Liver (tissue), 9 donors: Measurements from ENCODE around the gene SFXN3. TPM values are rescaled to one million over a fixed set of nuclear protein-coding genes. Genes with fewer than 3 reads are reported as not detected.
A peak's percentile ranks its signal among the peaks of the same experiment; 100 is the strongest.

Source experiments
- DNase-seq: peaks from one replicate; pipeline ENCODE4 v3.0.0-alpha.2; 2017; ENCODE audit warnings: low spot score
- H3K27ac ChIP-seq, 2 donors: one replicate each; pipeline ENCODE4 v1.7.0; 2013; ENCODE audit warnings: inconsistent platforms in 2 of 2, low read length in 2 of 2, control low read depth in 1 of 2, low read depth in 1 of 2, mild to moderate bottlenecking in 1 of 2
- H3K27me3 ChIP-seq, 4 donors: one replicate each; pipeline versions ENCODE4 v1.6.1 to v1.7.0; 2013; ENCODE audit warnings: low read length in 3 of 4, inconsistent platforms in 1 of 4, mild to moderate bottlenecking in 1 of 4, moderate library complexity in 1 of 4; ENCODE audit not compliant: control insufficient read depth in 4 of 4, insufficient read depth in 4 of 4
- H3K36me3 ChIP-seq, 4 donors: one replicate each; pipeline versions ENCODE4 v1.6.1 to v1.7.0; 2013; ENCODE audit warnings: low read length in 3 of 4, mild to moderate bottlenecking in 3 of 4, low read depth in 1 of 4, moderate library complexity in 1 of 4; ENCODE audit not compliant: control insufficient read depth in 4 of 4, insufficient read depth in 3 of 4
- H3K4me1 ChIP-seq, 4 donors: one replicate each; pipeline versions ENCODE4 v1.6.1 to v1.7.0; 2013; ENCODE audit warnings: low read length in 3 of 4, mild to moderate bottlenecking in 3 of 4, moderate library complexity in 1 of 4; ENCODE audit not compliant: control insufficient read depth in 4 of 4, insufficient read depth in 4 of 4
- H3K4me3 ChIP-seq, 3 donors: one replicate each; pipeline versions ENCODE4 v1.6.1 to v1.7.0; 2013; ENCODE audit warnings: low read length in 3 of 3, control low read depth in 1 of 3, low read depth in 1 of 3, mild to moderate bottlenecking in 1 of 3
- H3K9ac ChIP-seq, 2 donors: one replicate each; pipeline ENCODE4 v1.7.0; 2013; ENCODE audit warnings: low read length in 2 of 2, mild to moderate bottlenecking in 2 of 2, moderate library complexity in 2 of 2, control low read depth in 1 of 2, low read depth in 1 of 2
- H3K9me3 ChIP-seq, 4 donors: one replicate each; pipeline versions ENCODE4 v1.6.1 to v1.7.0; 2013; ENCODE audit warnings: low read length in 3 of 4; ENCODE audit not compliant: control insufficient read depth in 4 of 4
- EGR1 ChIP-seq, 2 donors: IDR thresholded peaks; 2 replicates each; pipeline ENCODE4 v1.6.1; 2016 to 2018; ENCODE audit warnings: antibody characterized with exemption in 2 of 2, low read depth in 2 of 2
- FOXA1 ChIP-seq: IDR thresholded peaks from 2 replicates; pipeline ENCODE4 v1.6.1; 2016; ENCODE audit warnings: antibody characterized with exemption
- FOXA2 ChIP-seq: IDR thresholded peaks from 2 replicates; pipeline ENCODE4 v1.6.1; 2016; ENCODE audit warnings: antibody characterized with exemption
- GABPA ChIP-seq, 2 donors: IDR thresholded peaks in 1 of 2; conservative IDR thresholded peaks in 1 of 2; 2 replicates each; pipeline ENCODE4 v1.6.1; 2016; ENCODE audit warnings: antibody characterized with exemption in 2 of 2, mild to moderate bottlenecking in 1 of 2, moderate library complexity in 1 of 2
- HNF4A ChIP-seq, 2 donors: conservative IDR thresholded peaks; 2 replicates each; pipeline ENCODE4 v1.6.1; 2016; ENCODE audit warnings: antibody characterized with exemption in 2 of 2, mild to moderate bottlenecking in 2 of 2
- HNF4G ChIP-seq: IDR thresholded peaks from 2 replicates; pipeline ENCODE4 v1.6.1; 2016; ENCODE audit warnings: antibody characterized with exemption
- JUND ChIP-seq, 2 donors: IDR thresholded peaks; 2 replicates each; pipeline ENCODE4 v1.6.1; 2016; ENCODE audit warnings: antibody characterized with exemption in 2 of 2
- RAD21 ChIP-seq, 2 donors: IDR thresholded peaks; 2 replicates each; pipeline ENCODE4 v1.6.1; 2016; ENCODE audit warnings: antibody characterized with exemption in 2 of 2, mild to moderate bottlenecking in 2 of 2
- SP1 ChIP-seq: IDR thresholded peaks from 2 replicates; pipeline ENCODE4 v1.6.1; 2018; ENCODE audit warnings: antibody characterized with exemption, mild to moderate bottlenecking
- TAF1 ChIP-seq: conservative IDR thresholded peaks from 2 replicates; pipeline ENCODE4 v1.6.1; 2016; ENCODE audit warnings: antibody characterized with exemption, mild to moderate bottlenecking
- WGBS: extraction: QIAGEN DNeasy Blood & Tissue Kit; methylation state at CpG from one replicate; pipeline ENCODE4 v1.1.7; 2013; 5-methylcytosine and 5-hydroxymethylcytosine counted together
- polyA plus RNA-seq, 2 donors: library from polyadenylated mRNA; stranded (reverse) in 1 of 2; unstranded in 1 of 2; fragments of 200-250 nt in 1 of 2; fragments of >200 nt in 1 of 2; fragmentation: Nextera tagmentation in 1 of 2; extraction: Ambion mirVana in 1 of 2; gene quantifications; one replicate each; pipeline versions ENCODE4 v1.2.1 to v1.2.3, GENCODE V29; 2013 to 2015
- total RNA-seq, 2 donors: library from RNA; depleted of rRNA; stranded (reverse); fragments of >200 nt; gene quantifications; one replicate each; pipeline ENCODE4 v1.2.3, GENCODE V29; 2014
- TF ChIP-seq, protein P1 (sequence below): fragments of 150-350 bp; IDR thresholded peaks from 2 replicates; pipeline ENCODE4 v1.5.1; 2017; ENCODE audit warnings: improper control_type of control experiment, low read depth, low read length; ENCODE audit not compliant: missing input control
- TF ChIP-seq, protein P2 (sequence below): IDR thresholded peaks from 2 replicates; pipeline ENCODE4 v1.6.1; 2016; ENCODE audit warnings: antibody characterized with exemption
- TF ChIP-seq, protein P3 (sequence below): IDR thresholded peaks from 2 replicates; pipeline ENCODE4 v1.6.1; 2016; ENCODE audit warnings: antibody characterized with exemption
- TF ChIP-seq, protein P4 (sequence below): IDR thresholded peaks from 2 replicates; pipeline ENCODE4 v1.6.1; 2016; ENCODE audit warnings: antibody characterized with exemption
- donor health status: healthy.
- donor health status: healthy.
- donor health status: healthy.
- donor health status: healthy.
- donor health status: healthy.

The SFXN3 gene
- total and polyA plus RNA-seq, 4 donors: 1.7 to 11.1 (median 6.3) TPM

DNA sequence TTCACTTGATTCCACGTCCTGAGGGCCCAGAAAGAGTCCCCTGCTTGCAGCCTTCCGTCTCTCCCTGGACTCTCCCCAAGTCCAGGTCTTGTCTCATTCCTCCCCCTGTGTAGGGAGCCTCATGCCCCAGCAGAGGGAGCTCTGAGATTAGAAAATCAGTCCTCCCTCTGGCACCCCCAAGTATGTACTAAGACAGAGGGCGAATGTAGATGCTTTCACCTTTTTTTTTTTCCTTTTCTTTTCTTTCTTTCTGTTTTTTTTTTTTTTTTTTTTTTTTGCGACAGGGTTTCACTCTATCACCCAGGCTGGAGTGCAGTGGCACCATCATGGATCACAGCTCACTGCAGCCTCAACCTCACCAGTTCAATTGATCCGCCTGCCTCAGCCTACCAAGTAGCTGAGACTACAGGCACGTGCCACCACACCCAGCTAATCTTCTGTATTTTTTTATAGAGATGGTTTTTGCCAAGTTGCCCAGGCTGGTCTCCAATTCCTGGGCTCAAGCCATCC lies 10.3 kb downstream of the SFXN3 start:
- no peak overlapping the region for H3K27ac ChIP-seq
- 23% methylated on average over 6 of the region's 6 CpGs for WGBS
- H3K27me3 ChIP-seq: no peaks in the 10 kb centered on the region
- H3K9me3 ChIP-seq: no peaks in the 10 kb centered on the region
- peak; percentile 70 for DNase-seq
- H3K36me3 ChIP-seq: peaks cover 0 to 19% (median 4%) of the 10 kb centered on the region in 4 donors
- no peak overlapping the region for H3K9ac ChIP-seq
- no peak overlapping the region for H3K4me3 ChIP-seq
- peaks cover 2 to 15% (median 10%) of the 10 kb centered on the region in 4 donors for H3K4me1 ChIP-seq
- TF ChIP-seq, protein P1, sequence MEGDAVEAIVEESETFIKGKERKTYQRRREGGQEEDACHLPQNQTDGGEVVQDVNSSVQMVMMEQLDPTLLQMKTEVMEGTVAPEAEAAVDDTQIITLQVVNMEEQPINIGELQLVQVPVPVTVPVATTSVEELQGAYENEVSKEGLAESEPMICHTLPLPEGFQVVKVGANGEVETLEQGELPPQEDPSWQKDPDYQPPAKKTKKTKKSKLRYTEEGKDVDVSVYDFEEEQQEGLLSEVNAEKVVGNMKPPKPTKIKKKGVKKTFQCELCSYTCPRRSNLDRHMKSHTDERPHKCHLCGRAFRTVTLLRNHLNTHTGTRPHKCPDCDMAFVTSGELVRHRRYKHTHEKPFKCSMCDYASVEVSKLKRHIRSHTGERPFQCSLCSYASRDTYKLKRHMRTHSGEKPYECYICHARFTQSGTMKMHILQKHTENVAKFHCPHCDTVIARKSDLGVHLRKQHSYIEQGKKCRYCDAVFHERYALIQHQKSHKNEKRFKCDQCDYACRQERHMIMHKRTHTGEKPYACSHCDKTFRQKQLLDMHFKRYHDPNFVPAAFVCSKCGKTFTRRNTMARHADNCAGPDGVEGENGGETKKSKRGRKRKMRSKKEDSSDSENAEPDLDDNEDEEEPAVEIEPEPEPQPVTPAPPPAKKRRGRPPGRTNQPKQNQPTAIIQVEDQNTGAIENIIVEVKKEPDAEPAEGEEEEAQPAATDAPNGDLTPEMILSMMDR: peak; percentile 95
- TF ChIP-seq HNF4G (no peak), RAD21 (IDR thresholded peaks at IDR 0.05) (peak; percentile 91 to 93), HNF4A (conservative IDR thresholded peaks at IDR 0.05) (peak in 1 of 2 donors; percentile 29)
- TF ChIP-seq, protein P2, sequence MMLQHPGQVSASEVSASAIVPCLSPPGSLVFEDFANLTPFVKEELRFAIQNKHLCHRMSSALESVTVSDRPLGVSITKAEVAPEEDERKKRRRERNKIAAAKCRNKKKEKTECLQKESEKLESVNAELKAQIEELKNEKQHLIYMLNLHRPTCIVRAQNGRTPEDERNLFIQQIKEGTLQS: no peak

DNA sequence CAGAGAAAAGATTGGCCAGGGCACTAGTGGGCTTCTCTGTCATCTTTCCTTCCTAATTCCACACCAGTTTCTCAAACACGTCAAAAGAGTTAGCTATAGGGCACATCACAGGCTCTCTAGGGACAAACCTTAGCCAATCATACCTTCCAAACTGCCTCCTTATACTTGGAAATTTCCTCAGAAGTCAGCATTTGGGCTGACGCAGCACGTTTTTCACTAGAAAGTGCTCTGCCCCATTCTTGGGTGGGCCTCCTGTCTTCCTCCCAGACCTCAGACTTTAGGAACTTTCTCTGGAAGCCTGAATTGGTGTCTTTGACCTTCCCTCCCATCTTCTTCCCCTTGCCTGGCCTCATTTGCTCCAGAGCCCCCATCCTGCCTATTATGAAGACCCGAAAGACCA lies 11.1 kb downstream of the SFXN3 start:
- Histone ChIP-seq H3K36me3 (peaks cover 0 to 13% (median 2%) of the 10 kb centered on the region in 4 donors), H3K27me3 (no peaks in the 10 kb centered on the region), H3K9ac (peak overlapping the region; percentile 65 to 68), H3K4me1 (peaks cover 2 to 15% (median 10%) of the 10 kb centered on the region in 4 donors), H3K9me3 (no peaks in the 10 kb centered on the region), H3K27ac (peak overlapping the region; percentile 73 to 76), H3K4me3 (peak overlapping the region in 1 of 3 donors; percentile 64)
- 75% methylated on average over 4 of the region's 4 CpGs for WGBS
- no peak for DNase-seq
- no peak for TF ChIP-seq RAD21 (IDR thresholded peaks at IDR 0.05)
- peak; percentile 6 for TF ChIP-seq FOXA2

DNA sequence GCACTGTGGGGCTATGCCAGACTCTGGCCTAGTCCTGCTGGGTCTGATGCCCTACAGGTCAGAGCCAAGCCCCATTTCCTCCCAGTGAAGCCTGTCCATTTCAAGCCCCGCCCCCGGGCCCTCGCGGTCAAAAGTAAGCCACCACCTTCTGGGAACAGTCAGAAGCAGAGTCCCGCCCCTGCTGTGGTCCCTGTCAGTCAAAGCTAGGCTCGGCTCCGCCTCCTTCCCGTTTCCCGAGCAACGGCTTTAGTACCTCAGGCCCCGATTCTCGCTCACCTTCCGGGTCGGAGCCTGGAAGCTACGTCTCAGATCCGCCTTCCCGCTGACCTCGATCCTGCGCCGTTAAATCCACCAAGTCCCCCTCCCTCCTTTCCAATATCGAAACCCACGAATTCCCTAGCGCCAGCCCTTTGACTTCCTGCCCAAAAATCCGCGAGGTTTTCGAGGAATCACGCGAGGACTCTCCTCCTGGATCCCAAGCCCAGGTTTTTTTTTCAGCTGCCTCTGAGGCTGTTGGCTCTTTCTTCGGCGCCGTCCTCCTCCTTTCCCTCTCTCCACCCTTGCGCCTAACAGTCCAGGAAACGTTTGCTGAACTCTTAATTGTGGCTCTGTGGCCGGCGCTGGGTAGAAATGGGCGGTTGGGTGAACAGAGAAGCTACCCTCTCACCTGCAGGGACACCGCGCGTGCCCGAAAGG lies 11.8 kb downstream of the SFXN3 start:
- H3K9ac ChIP-seq: peak overlapping the region; percentile 65 to 68
- H3K36me3 ChIP-seq: peaks cover 0 to 6% (median 0%) of the 10 kb centered on the region in 4 donors
- peak overlapping the region; percentile 33 to 64 (median 46) for H3K4me3 ChIP-seq
- no peaks in the 10 kb centered on the region for H3K27me3 ChIP-seq
- H3K4me1 ChIP-seq: peaks cover 2 to 15% (median 10%) of the 10 kb centered on the region in 4 donors
- WGBS: 5% methylated on average over 40 of the region's 40 CpGs
- H3K9me3 ChIP-seq: no peaks in the 10 kb centered on the region
- peak overlapping the region; percentile 73 to 76 for H3K27ac ChIP-seq
- peak; percentile 92 for DNase-seq
- TF ChIP-seq, protein P2: no peak
- TF ChIP-seq JUND (IDR thresholded peaks at IDR 0.05) (no peak), EGR1 (IDR thresholded peaks at IDR 0.05; ENCODE audit: low read depth in 2 of 2) (peak in 1 of 2 donors; percentile 17), GABPA (IDR thresholded peaks at IDR 0.05 in 1 of 2, conservative IDR thresholded peaks at IDR 0.05 in 1 of 2) (peak; percentile 58 to 82), RAD21 (IDR thresholded peaks at IDR 0.05) (peak in 1 of 2 donors; percentile 5), FOXA1 (peak; percentile 9), HNF4A (conservative IDR thresholded peaks at IDR 0.05) (peak; percentile 35 to 72), TAF1 (peak; percentile 60), SP1 (peak; percentile 87)
- TF ChIP-seq, protein P3, sequence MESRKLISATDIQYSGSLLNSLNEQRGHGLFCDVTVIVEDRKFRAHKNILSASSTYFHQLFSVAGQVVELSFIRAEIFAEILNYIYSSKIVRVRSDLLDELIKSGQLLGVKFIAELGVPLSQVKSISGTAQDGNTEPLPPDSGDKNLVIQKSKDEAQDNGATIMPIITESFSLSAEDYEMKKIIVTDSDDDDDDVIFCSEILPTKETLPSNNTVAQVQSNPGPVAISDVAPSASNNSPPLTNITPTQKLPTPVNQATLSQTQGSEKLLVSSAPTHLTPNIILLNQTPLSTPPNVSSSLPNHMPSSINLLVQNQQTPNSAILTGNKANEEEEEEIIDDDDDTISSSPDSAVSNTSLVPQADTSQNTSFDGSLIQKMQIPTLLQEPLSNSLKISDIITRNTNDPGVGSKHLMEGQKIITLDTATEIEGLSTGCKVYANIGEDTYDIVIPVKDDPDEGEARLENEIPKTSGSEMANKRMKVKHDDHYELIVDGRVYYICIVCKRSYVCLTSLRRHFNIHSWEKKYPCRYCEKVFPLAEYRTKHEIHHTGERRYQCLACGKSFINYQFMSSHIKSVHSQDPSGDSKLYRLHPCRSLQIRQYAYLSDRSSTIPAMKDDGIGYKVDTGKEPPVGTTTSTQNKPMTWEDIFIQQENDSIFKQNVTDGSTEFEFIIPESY: peak; percentile 99
- TF ChIP-seq, protein P4, sequence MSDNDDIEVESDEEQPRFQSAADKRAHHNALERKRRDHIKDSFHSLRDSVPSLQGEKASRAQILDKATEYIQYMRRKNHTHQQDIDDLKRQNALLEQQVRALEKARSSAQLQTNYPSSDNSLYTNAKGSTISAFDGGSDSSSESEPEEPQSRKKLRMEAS: peak; percentile 78
- TF ChIP-seq, protein P1: peak; percentile 5
